K562 (cell line): ENCODE results near the gene FOXO3. TPM values are rescaled to one million over a fixed set of nuclear protein-coding genes. Genes with fewer than 3 reads are reported as not detected.

ENCODE experiments used
- ATAC-seq: fragments of 200-7000 bp; cut with Tn5 transposase; 3 replicates; pipeline ENCODE4 v1.9.1; 2020; ENCODE audit warnings: moderate library complexity
- BruUV-seq: library from RNA; stranded (reverse); fragments of 400-500 nt; replicated peaks from 2 replicates; lab custom pipeline; 2021; lab: Mats Ljungman, UMichigan
- CTCF ChIA-PET: fragments of 300-600 bp; formaldehyde crosslinking; extraction: SDS; loops from one replicate; lab custom pipeline; 2021; ENCODE audit warnings: low intra/inter-chr PET ratio; lab: Yijun Ruan, JAX
- POLR2A ChIA-PET: fragments of 300-600, 350-650 bp; sonication (Branson Sonifier 250); formaldehyde crosslinking; extraction: SDS; loops from one replicate; lab custom pipeline; 2021; ENCODE audit warnings: antibody characterized with exemption, inconsistent platforms; lab: Yijun Ruan, JAX
- DNase-seq, 4 experiments: peaks; one replicate each; pipeline versions ENCODE4 v3.0.0 to v3.0.0-alpha.2; 2011 to 2018; ENCODE audit warnings: low spot score in 3 of 4, mixed read lengths in 3 of 4; ENCODE audit errors: extremely low read depth in 1 of 4
- FAIRE-seq: peaks from 2 replicates; lab custom pipeline; 2011; peaks lifted over from hg19 to GRCh38; lab: Jason Lieb, UNC
- H2AFZ ChIP-seq: 2 replicates; pipeline ENCODE4 v1.6.0; 2011; ENCODE audit warnings: low read depth, low read length, control low read depth, inconsistent platforms
- H3K27ac ChIP-seq: fragments of 200-600 bp; 3 replicates; pipeline ENCODE4 v1.8.0; 2011; ENCODE audit warnings: low read depth, mild to moderate bottlenecking, control low read depth, inconsistent platforms, low read length, moderate library complexity, mixed read lengths; ENCODE audit errors: extremely low read depth
- H3K27me3 ChIP-seq, 2 experiments: fragments of 300-600 bp in 1 of 2; 2 replicates in 1 of 2; 3 replicates in 1 of 2; pipeline versions ENCODE4 v1.6.0 to v1.8.0; 2011; ENCODE audit warnings: inconsistent platforms in 2 of 2, low read length in 2 of 2, mild to moderate bottlenecking in 1 of 2, mixed read lengths in 1 of 2, moderate library complexity in 1 of 2; ENCODE audit not compliant: control insufficient read depth in 2 of 2, insufficient read depth in 2 of 2
- H3K36me3 ChIP-seq: fragments of 300-600 bp; 3 replicates; pipeline ENCODE4 v1.8.0; 2011; ENCODE audit warnings: mild to moderate bottlenecking, low read length, inconsistent platforms; ENCODE audit not compliant: control insufficient read depth, insufficient read depth
- H3K4me1 ChIP-seq, 2 experiments: fragments of 200-600 bp in 1 of 2; replicated peaks in 1 of 2; 2 replicates in 1 of 2; 3 replicates in 1 of 2; pipeline versions ENCODE4 v1.5.1 to v1.8.0; 2011; ENCODE audit warnings: inconsistent platforms in 2 of 2, low read length in 2 of 2, mild to moderate bottlenecking in 1 of 2, mixed read lengths in 1 of 2, moderate library complexity in 1 of 2; ENCODE audit not compliant: control insufficient read depth in 2 of 2, insufficient read depth in 2 of 2
- H3K4me2 ChIP-seq: 2 replicates; pipeline ENCODE4 v1.6.1; 2011; ENCODE audit warnings: low read length, control low read depth, inconsistent platforms, mixed read lengths; ENCODE audit not compliant: insufficient read depth
- H3K4me3 ChIP-seq: fragments of 200-600 bp; sonication (generic), shearing (Covaris generic); 2 replicates; pipeline ENCODE4 v1.5.1; 2016; ENCODE audit warnings: control low read depth, inconsistent platforms
- H3K79me2 ChIP-seq: fragments of 200-600 bp; 3 replicates; pipeline ENCODE4 v1.8.0; 2011; ENCODE audit warnings: low read length, inconsistent platforms; ENCODE audit not compliant: control insufficient read depth, insufficient read depth
- H3K9ac ChIP-seq, 2 experiments: 2 replicates each; pipeline versions ENCODE4 v1.6.0 to v1.6.1; 2011; ENCODE audit warnings: low read depth in 2 of 2, low read length in 2 of 2, control low read depth in 1 of 2, inconsistent platforms in 1 of 2, mild to moderate bottlenecking in 1 of 2, mixed read lengths in 1 of 2; ENCODE audit not compliant: insufficient read depth in 1 of 2
- H3K9me1 ChIP-seq: one replicate; pipeline ENCODE4 v1.6.0; 2011; ENCODE audit warnings: inconsistent platforms, mild to moderate bottlenecking, low read length, moderate library complexity; ENCODE audit not compliant: control insufficient read depth, insufficient read depth
- H3K9me3 ChIP-seq: replicated peaks from 2 replicates; pipeline ENCODE4 v1.5.1; 2011; ENCODE audit warnings: low read depth, low read length, inconsistent platforms; ENCODE audit not compliant: control insufficient read depth, insufficient read depth
- H4K20me1 ChIP-seq: replicated peaks from 2 replicates; pipeline ENCODE4 v1.6.1; 2011; ENCODE audit warnings: low read length, inconsistent platforms, mixed read lengths; ENCODE audit not compliant: control insufficient read depth, insufficient read depth
- AFF1 ChIP-seq, 2 experiments: fragments of 450-650 bp; IDR thresholded peaks; 2 replicates each; pipeline ENCODE4 v1.6.1; 2018; ENCODE audit warnings: mild to moderate bottlenecking in 2 of 2, low read depth in 1 of 2; ENCODE audit not compliant: partially characterized antibody in 2 of 2
- ARID2 ChIP-seq: fragments of 450-650 bp; IDR thresholded peaks from 2 replicates; pipeline ENCODE4 v1.6.1; 2017; ENCODE audit warnings: antibody characterized with exemption, mild to moderate bottlenecking
- CCNT2 ChIP-seq: IDR thresholded peaks from 2 replicates; pipeline ENCODE4 v1.6.1; 2011; ENCODE audit warnings: borderline replicate concordance, low read depth, mild to moderate bottlenecking, moderate library complexity, mixed read lengths, low read length; ENCODE audit not compliant: insufficient read length; ENCODE audit errors: extremely low read depth
- E2F5 ChIP-seq: sonication (generic); formaldehyde crosslinking; IDR thresholded peaks from 2 replicates; pipeline ENCODE4 v1.8.0; 2022; ENCODE audit warnings: mild to moderate bottlenecking, missing genetic modification reagents
- EWSR1 ChIP-seq: fragments of 450-650 bp; IDR thresholded peaks from 2 replicates; pipeline ENCODE4 v1.6.1; 2018; ENCODE audit warnings: borderline replicate concordance, mild to moderate bottlenecking, low read depth, moderate library complexity; ENCODE audit not compliant: partially characterized antibody
- GATAD2B ChIP-seq: fragments of 450-650 bp; IDR thresholded peaks from 2 replicates; pipeline ENCODE4 v1.6.1; 2017; ENCODE audit warnings: mild to moderate bottlenecking, borderline replicate concordance
- HNRNPUL1 ChIP-seq: fragments of 200-400 bp; formaldehyde crosslinking; IDR thresholded peaks from 2 replicates; pipeline ENCODE4 v1.6.1; 2017; ENCODE audit warnings: low read length
- MCM5 ChIP-seq: fragments of 450-650 bp; IDR thresholded peaks from 2 replicates; pipeline ENCODE4 v1.6.1; 2016; ENCODE audit warnings: low read depth
- PHF8 ChIP-seq: fragments of 200-600 bp; sonication (generic); IDR thresholded peaks from 2 replicates; pipeline ENCODE4 v1.6.1; 2012; ENCODE audit warnings: mixed run types, mild to moderate bottlenecking, inconsistent platforms, low read length, moderate library complexity, borderline replicate concordance
- TFAP4 ChIP-seq: sonication (generic); formaldehyde crosslinking; IDR thresholded peaks from 2 replicates; pipeline ENCODE4 v1.8.0; 2022; ENCODE audit warnings: missing genetic modification reagents, mild to moderate bottlenecking, moderate library complexity, borderline replicate concordance
- ZBTB1 ChIP-seq: sonication (generic); formaldehyde crosslinking; IDR thresholded peaks from 2 replicates; pipeline ENCODE4 v1.8.1; 2023; ENCODE audit warnings: missing genetic modification reagents, low read depth, mild to moderate bottlenecking, borderline replicate concordance
- ZNF184 ChIP-seq: sonication (generic); formaldehyde crosslinking; IDR thresholded peaks from 2 replicates; pipeline ENCODE4 v1.5.0; 2020; ENCODE audit warnings: missing genetic modification reagents
- WGBS: fragments of 100-300 bp; shearing (Covaris generic); methylation state at CpG from one replicate; pipeline ENCODE4 v1.1.6; 2016; ENCODE audit warnings: low coverage, mixed read lengths; ENCODE audit not compliant: insufficient coverage; ENCODE audit errors: missing lambda C conversion rate; 5-methylcytosine and 5-hydroxymethylcytosine counted together
- in situ Hi-C: fragments of 300-500 bp; cut with MboI; formaldehyde crosslinking; loops from 4 replicates; pipeline ENCODE4 v1.15.0; 2018; ENCODE audit warnings: inconsistent platforms, mixed read lengths
- intact Hi-C: fragments of 100-400 bp; cut with micrococcal nuclease; formaldehyde crosslinking; loops from 2 replicates; pipeline ENCODE4 v1.14.2; 2022
- polyA plus RNA-seq, 8 experiments: library from polyadenylated mRNA; depleted of rRNA in 4 of 8; stranded (reverse) in 5 of 8; unstranded in 3 of 8; fragments of >200 nt; fragmentation: Nextera tagmentation in 2 of 8; fragmentation: Illumina TruSeq in 1 of 8; extraction: Ambion mirVana in 2 of 8; extraction: Trizol in 1 of 8; gene quantifications; 2 replicates each; pipeline versions ENCODE4 v1.2.1 to v1.2.3, GENCODE V29; 2011 to 2014; ENCODE audit warnings: inconsistent platforms in 1 of 8, missing spikeins in 1 of 8
- total RNA-seq, 7 experiments: library from RNA; depleted of rRNA in 6 of 7; stranded (reverse); fragments of >200 nt in 6 of 7; fragmentation: Illumina TruSeq in 2 of 7; extraction: Trizol in 2 of 7; gene quantifications; 2 replicates each; pipeline versions ENCODE4 v1.2.1 to v1.2.3, GENCODE V29; 2011 to 2021; ENCODE audit warnings: low replicate concordance in 1 of 7

The FOXO3 gene
- total and polyA plus RNA-seq, 9 of the 15 experiments (the other 6 are each of a cell fraction or from before 2014, with no cell fraction given): 3.0 to 14.6 (median 6.0) TPM

- POLR2A ChIA-PET: interaction anchor here (0.6 to 1.7 kb wide), 3 partner anchors 11 to 69 kb away, joined by 3 to 6 read pairs (median 6); no protein-coding TSS in a partner anchor
- H4K20me1 ChIP-seq: peaks cover 37% of the 10 kb centered on the region
- TF ChIP-seq AFF1 (IDR thresholded peaks at IDR 0.05; ENCODE audit: low read depth in 1 of 2, partially characterized antibody in 2 of 2) (peak in 1 of 2 experiments; percentile 75), MCM5 (no peak), HNRNPUL1 (no peak), PHF8 (no peak), EWSR1 (no peak), TFAP4 (CRISPR knock-in tag) (peak; percentile 75), CCNT2 (peak; percentile 84), GATAD2B (no peak), E2F5 (CRISPR knock-in tag) (no peak), ZNF184 (CRISPR knock-in tag) (no peak), ARID2 (no peak), ZBTB1 (no peak)
Measured at GRCh38 chr6:108578595-108579327, 18.0 kb downstream of the FOXO3 start.

More at GRCh38 chr6:108578595-108579327, 18.0 kb downstream of the FOXO3 start:
- H3K79me2 ChIP-seq: peaks cover 24% of the 10 kb centered on the region; the same call in 2 of the 3 replicates
- H3K4me1 ChIP-seq: peaks cover 10 to 64% of the 10 kb centered on the region in 2 experiments
- FAIRE-seq: peak; percentile 91
- no peak overlapping the region for H2AFZ ChIP-seq
- peak; percentile 92 for ATAC-seq
- H3K9ac ChIP-seq: no peak overlapping the region
- H3K36me3 ChIP-seq: no peaks in the 10 kb centered on the region
- DNase-seq: peak; percentile 58 to 86 (median 74)
- 17% methylated on average over 9 of the region's 9 CpGs for WGBS
- CTCF ChIA-PET: no interaction called here
- H3K4me2 ChIP-seq: peak overlapping the region; percentile 52
- H3K27ac ChIP-seq: no peak overlapping the region; the same call in 2 of the 3 replicates
- no peaks in the 10 kb centered on the region for H3K9me3 ChIP-seq
- intact Hi-C loops (no loop called here), in situ Hi-C loops (no loop called here)
- no TSS peak for BruUV-seq
- no peaks in the 10 kb centered on the region for H3K27me3 ChIP-seq
- peaks cover 4% of the 10 kb centered on the region for H3K9me1 ChIP-seq
- H3K4me3 ChIP-seq: no peak overlapping the region
